ENCODE results near the gene ZNRF1. TPM values are rescaled to one million over a fixed set of nuclear protein-coding genes. Genes with fewer than 3 reads are reported as not detected.

Gene ZNRF1
- total RNA-seq, 4 donors from 2014 or later = 18.2 to 28.3 (median 23.6) TPM

- TF ChIP-seq POLR2AphosphoS5 (IDR thresholded peaks at IDR 0.05) (no peak), CTCF (IDR thresholded peaks at IDR 0.05) (no peak)
- Histone ChIP-seq H3K27me3 (no peaks in the 10 kb centered on the region), H3K9me3 (no peaks in the 10 kb centered on the region), H3K4me1 (peaks cover 10 to 54% (median 31%) of the 10 kb centered on the region in 4 donors), H3K36me3 (no peaks in the 10 kb centered on the region), H3K4me3 (no peak overlapping the region), H3K27ac (replicated peaks in 1 of 4) (no peak overlapping the region)
- intact Hi-C loops (cut with DNase I) = no loop called here
- no peak for DNase-seq (ENCODE audit: extremely low spot score)
- 93% methylated on average over 7 of the region's 7 CpGs for WGBS
Observed at GRCh38 chr16:75079346-75079926, 80.6 kb downstream of the ZNRF1 start.

- Histone ChIP-seq H3K27me3 (no peaks in the 10 kb centered on the region), H3K4me3 (no peak overlapping the region), H3K36me3 (no peaks in the 10 kb centered on the region), H3K9me3 (no peaks in the 10 kb centered on the region), H3K27ac (replicated peaks in 1 of 4) (no peak overlapping the region), H3K4me1 (peaks cover 2 to 53% (median 26%) of the 10 kb centered on the region in 4 donors)
- WGBS = 94% methylated on average over 8 of the region's 8 CpGs
- no peak for DNase-seq (ENCODE audit: extremely low spot score)
- TF ChIP-seq POLR2A (IDR thresholded peaks at IDR 0.05; ENCODE audit: low read depth) (no peak), POLR2AphosphoS5 (IDR thresholded peaks at IDR 0.05) (no peak), EP300 (IDR thresholded peaks at IDR 0.05) (no peak), CTCF (IDR thresholded peaks at IDR 0.05) (no peak)
- intact Hi-C loops (cut with DNase I) = no loop called here
Observed at GRCh38 chr16:75080205-75081029, 81.6 kb downstream of the ZNRF1 start.

GRCh38 chr16:75081179-75081859 is 82.5 kb downstream of the ZNRF1 start:
- Histone ChIP-seq H3K27ac (replicated peaks in 1 of 4) (no peak overlapping the region), H3K9me3 (no peaks in the 10 kb centered on the region), H3K27me3 (no peaks in the 10 kb centered on the region), H3K36me3 (no peaks in the 10 kb centered on the region), H3K4me3 (no peak overlapping the region), H3K4me1 (peaks cover 4 to 55% (median 29%) of the 10 kb centered on the region in 4 donors)
- 76% methylated on average over 6 of the region's 6 CpGs for WGBS
- intact Hi-C loops (cut with DNase I) = no loop called here
- no peak for DNase-seq (ENCODE audit: extremely low spot score)
- no peak for TF ChIP-seq POLR2A (IDR thresholded peaks at IDR 0.05; ENCODE audit: low read depth)

- WGBS = 94% methylated on average over 5 of the region's 5 CpGs
- H3K4me1 ChIP-seq = peaks cover 29 to 79% (median 54%) of the 10 kb centered on the region in 4 donors
- no peaks in the 10 kb centered on the region for H3K36me3 ChIP-seq
- H3K27ac ChIP-seq (replicated peaks in 1 of 4) = no peak overlapping the region
- H3K9me3 ChIP-seq = no peaks in the 10 kb centered on the region
- no peaks in the 10 kb centered on the region for H3K27me3 ChIP-seq
- TF ChIP-seq POLR2AphosphoS5 (IDR thresholded peaks at IDR 0.05) = no peak
- no peak for TF ChIP-seq CTCF (IDR thresholded peaks at IDR 0.05)
- no peak for TF ChIP-seq EP300 (IDR thresholded peaks at IDR 0.05)
- no peak for TF ChIP-seq POLR2A (IDR thresholded peaks at IDR 0.05; ENCODE audit: low read depth)
- DNase-seq (ENCODE audit: extremely low spot score) = no peak
- H3K4me3 ChIP-seq = no peak overlapping the region
- intact Hi-C loops (cut with DNase I) = no loop called here
Observed at GRCh38 chr16:75083813-75084212, 85.0 kb downstream of the ZNRF1 start.

GRCh38 chr16:75085556-75085955 is 86.7 kb downstream of the ZNRF1 start:
- Histone ChIP-seq H3K27ac (replicated peaks in 1 of 4) (peak overlapping the region; percentile 76 to 84 (median 78)), H3K9me3 (no peaks in the 10 kb centered on the region), H3K4me3 (no peak overlapping the region), H3K27me3 (no peaks in the 10 kb centered on the region), H3K4me1 (peaks cover 32 to 74% (median 64%) of the 10 kb centered on the region in 4 donors), H3K36me3 (no peaks in the 10 kb centered on the region)
- intact Hi-C loops (cut with DNase I) = no loop called here
- no peak for DNase-seq (ENCODE audit: extremely low spot score)
- no peak for TF ChIP-seq CTCF (IDR thresholded peaks at IDR 0.05)
- no peak for TF ChIP-seq POLR2AphosphoS5 (IDR thresholded peaks at IDR 0.05)
- no peak for TF ChIP-seq POLR2A (IDR thresholded peaks at IDR 0.05; ENCODE audit: low read depth)
- 91% methylated on average over 4 of the region's 4 CpGs for WGBS
